ENCODE data around the gene RPTOR.
"Not testable (repeated sequence)": the region's sequence is repeated elsewhere in the genome, so short reads cannot be mapped to it uniquely, and the experiment has no call there.

Gene RPTOR

GRCh38 chr17:80798595-80799537, 254.2 kb downstream of the RPTOR start:
- no peak for DNase-seq (ENCODE audit: low spot score)

GRCh38 chr17:80799538-80800480, 255.2 kb downstream of the RPTOR start:
- DNase-seq (ENCODE audit: low spot score) = no peak

GRCh38 chr17:80800481-80801391, 256.1 kb downstream of the RPTOR start:
- DNase-seq (ENCODE audit: low spot score) = no peak

GRCh38 chr17:80802626-80803450, 258.2 kb downstream of the RPTOR start:
- no peak for DNase-seq (ENCODE audit: low spot score)

- no peak for DNase-seq (ENCODE audit: low spot score)
These were observed 259.1 kb downstream of the RPTOR start for GRCh38 chr17:80803451-80804428.

- DNase-seq (ENCODE audit: low spot score) = no peak
These were observed 259.8 kb downstream of the RPTOR start for GRCh38 chr17:80804466-80804865.

- DNase-seq (ENCODE audit: low spot score) = no peak
These were observed 260.6 kb downstream of the RPTOR start for GRCh38 chr17:80805032-80805751.

GRCh38 chr17:80807014-80807413, 262.4 kb downstream of the RPTOR start:
- DNase-seq (ENCODE audit: low spot score) = no peak

GRCh38 chr17:80807882-80808281, 263.2 kb downstream of the RPTOR start:
- DNase-seq (ENCODE audit: low spot score) = no peak

GRCh38 chr17:80811181-80812105, 266.8 kb downstream of the RPTOR start:
- no peak for DNase-seq (ENCODE audit: low spot score)

GRCh38 chr17:80812362-80813088, 267.9 kb downstream of the RPTOR start:
- no peak for DNase-seq (ENCODE audit: low spot score)

GRCh38 chr17:80813318-80813717, 268.7 kb downstream of the RPTOR start:
- no peak for DNase-seq (ENCODE audit: low spot score)

GRCh38 chr17:80814491-80814890, 269.9 kb downstream of the RPTOR start:
- DNase-seq (ENCODE audit: low spot score) = no peak

- DNase-seq (ENCODE audit: low spot score) = no peak
These were observed 270.6 kb downstream of the RPTOR start for GRCh38 chr17:80815151-80815681.

- DNase-seq (ENCODE audit: low spot score) = not testable (repeated sequence)
These were observed 271.1 kb downstream of the RPTOR start for GRCh38 chr17:80815718-80816117.

GRCh38 chr17:80816241-80817103, 271.8 kb downstream of the RPTOR start:
- no peak for DNase-seq (ENCODE audit: low spot score)

Data from COLO829 (cell line).